Left renal cortex interstitium (tissue), 4 donors: ENCODE measurements around the gene PAX9. TPM values are rescaled to one million over a fixed set of nuclear protein-coding genes. Genes with fewer than 3 reads are reported as not detected.

Experiments used
- DNase-seq, 4 donors: peaks; one replicate each; pipeline ENCODE4 v3.0.0-alpha.2; 2013; ENCODE audit warnings: low read depth in 4 of 4, low spot score in 2 of 4, missing footprints in 1 of 4
- polyA plus RNA-seq, 4 donors: library from polyadenylated mRNA; unstranded; fragments of 120-200 nt; gene quantifications; one replicate each; pipeline ENCODE4 v1.2.1, GENCODE V29; 2013; ENCODE audit not compliant: insufficient read length in 4 of 4

PAX9 gene
- polyA plus RNA-seq, 4 donors: 0.27 to 0.36 (median 0.30) TPM

GRCh38 chr14:36655571-36655962 lies 6.1 kb upstream of the PAX9 start:
- no peak for DNase-seq

- no peak for DNase-seq
These were observed 5.5 kb upstream of the PAX9 start for GRCh38 chr14:36655963-36656686.

GRCh38 chr14:36656687-36657398 lies 4.8 kb upstream of the PAX9 start:
- DNase-seq: no peak

- DNase-seq: no peak
These were observed 4.1 kb upstream of the PAX9 start for GRCh38 chr14:36657399-36658122.

GRCh38 chr14:36658123-36659009 lies 3.3 kb upstream of the PAX9 start:
- no peak for DNase-seq

- no peak for DNase-seq
These were observed 2.4 kb upstream of the PAX9 start for GRCh38 chr14:36659010-36659821.

- DNase-seq: no peak
These were observed 1.6 kb upstream of the PAX9 start for GRCh38 chr14:36659822-36660735.

- no peak for DNase-seq
These were observed 739 bp upstream of the PAX9 start for GRCh38 chr14:36660736-36661505.

GRCh38 chr14:36662258-36662542 lies 540 bp downstream of the PAX9 start:
- DNase-seq: no peak

GRCh38 chr14:36662543-36663403 lies 1.1 kb downstream of the PAX9 start:
- no peak for DNase-seq

GRCh38 chr14:36663404-36664321 lies 2.0 kb downstream of the PAX9 start:
- DNase-seq: no peak

GRCh38 chr14:36664322-36665193 lies 2.9 kb downstream of the PAX9 start:
- no peak for DNase-seq

- no peak for DNase-seq
These were observed 4.3 kb downstream of the PAX9 start for GRCh38 chr14:36665887-36666415.

GRCh38 chr14:36666416-36667206 lies 5.0 kb downstream of the PAX9 start:
- DNase-seq: no peak
